Cardiac ventricle fibroblast (primary cell): ENCODE data around the gene TRNP1. TPM values are rescaled to one million over a fixed set of nuclear protein-coding genes. Genes with fewer than 3 reads are reported as not detected.

Experiments
- total RNA-seq: library from RNA; depleted of rRNA; stranded (reverse); fragments of >200 nt; gene quantifications from 2 replicates; pipeline ENCODE4 v1.2.3, GENCODE V29; 2015

The TRNP1 gene, protein sequence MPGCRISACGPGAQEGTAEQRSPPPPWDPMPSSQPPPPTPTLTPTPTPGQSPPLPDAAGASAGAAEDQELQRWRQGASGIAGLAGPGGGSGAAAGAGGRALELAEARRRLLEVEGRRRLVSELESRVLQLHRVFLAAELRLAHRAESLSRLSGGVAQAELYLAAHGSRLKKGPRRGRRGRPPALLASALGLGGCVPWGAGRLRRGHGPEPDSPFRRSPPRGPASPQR
- 97.8 and 113 TPM in 2 replicates for total RNA-seq

GRCh38 chr1:26993237-26994019, at the start of gene TRNP1:
Gene TRNP1, plus strand, starts transcription at chr1:26993692. Its CDS starts 95 bp downstream, at chr1:26993787.

DNA sequence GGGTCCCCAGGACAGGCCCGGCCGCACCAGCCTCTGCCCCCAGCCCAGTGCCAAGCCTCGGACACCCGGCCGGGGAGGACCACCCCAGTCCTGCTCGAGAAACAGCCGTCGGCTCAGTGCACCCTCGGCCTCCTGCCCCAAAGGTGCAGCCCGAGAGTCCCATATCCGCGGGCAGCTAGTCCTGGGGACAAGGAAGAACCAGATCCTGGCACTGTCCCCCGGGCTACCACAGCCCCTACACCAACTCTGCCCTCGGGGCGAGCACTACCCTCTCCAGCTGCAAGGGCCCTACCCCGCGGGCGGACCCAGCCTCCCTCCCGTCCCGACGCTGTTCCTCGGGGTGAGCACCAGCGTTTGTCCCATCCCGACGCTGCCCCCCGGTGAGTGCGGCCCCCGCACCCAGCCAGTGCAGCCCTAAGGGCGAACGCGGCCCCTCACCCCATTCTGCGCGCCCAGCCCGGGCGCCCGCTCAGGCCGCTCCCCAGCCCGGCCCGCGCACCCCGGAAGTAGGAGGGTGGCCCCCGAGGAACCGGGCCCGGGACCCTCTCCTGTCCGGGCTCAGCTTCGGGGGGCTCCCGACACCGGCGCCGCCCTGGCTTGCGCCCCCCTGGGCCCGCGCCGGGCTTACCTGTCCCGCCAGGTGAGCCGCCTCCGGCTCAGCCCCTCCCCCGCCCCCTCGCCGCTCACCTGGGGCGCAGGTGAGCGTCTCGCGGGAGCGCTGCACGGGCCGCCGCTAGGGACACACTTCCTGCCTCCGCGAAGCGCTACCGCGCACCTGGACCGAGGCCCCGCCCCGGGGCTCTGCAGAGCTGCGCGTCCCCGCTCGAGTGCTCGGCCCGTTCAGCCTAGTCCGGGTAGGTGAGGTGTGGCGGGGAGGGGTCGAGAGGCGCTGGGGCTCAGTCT, 33.5 kb upstream of the TRNP1 start, which contains the start of gene KDF1:
Gene KDF1 (minus strand): TSS at position 747 of the 903 bp plus-strand sequence. CDS start 8,088 bp downstream, outside the sequence.

Other genes with a start within 250 kb of the TRNP1 start
- 13.8 and 15.5 TPM in 2 replicates for gene PIGV, start 205.7 kb upstream of the TRNP1 start, total RNA-seq
- 4.1 and 10.5 TPM in 2 replicates for gene ZDHHC18, start 167.0 kb upstream of the TRNP1 start, total RNA-seq
- not detected in 2 replicates for gene SFN, start 130.5 kb upstream of the TRNP1 start, total RNA-seq
- 8.9 and 9.5 TPM in 2 replicates for gene GPN2, start 103.4 kb upstream of the TRNP1 start, total RNA-seq
- gene GPATCH3, start 93.2 kb upstream of the TRNP1 start, total RNA-seq, result 8.4 and 9.1 TPM in 2 replicates
- gene NR0B2, start 79.7 kb upstream of the TRNP1 start, total RNA-seq, result 0.20 TPM in 1 of 2 replicates, not detected in the other
- 48.2 and 50.8 TPM in 2 replicates for gene NUDC, start 71.9 kb upstream of the TRNP1 start, total RNA-seq
- not detected in 2 replicates for gene KDF1, start 33.2 kb upstream of the TRNP1 start, total RNA-seq
- gene TENT5B, start 19.2 kb downstream of the TRNP1 start, total RNA-seq, result 9.7 and 12.7 TPM in 2 replicates
- 24.9 and 34.8 TPM in 2 replicates for gene SLC9A1, start 161.4 kb downstream of the TRNP1 start, total RNA-seq
- 20.0 and 22.7 TPM in 2 replicates for gene WDTC1, start 240.9 kb downstream of the TRNP1 start, total RNA-seq